DMS 273 (cell line): ENCODE data around the gene PTPRO.

ENCODE experiments used
- DNase-seq: peaks from one replicate; lab custom pipeline; 2025; ENCODE audit not compliant: unreplicated experiment; lab: John Stamatoyannopoulos, UW

The PTPRO gene

DNA sequence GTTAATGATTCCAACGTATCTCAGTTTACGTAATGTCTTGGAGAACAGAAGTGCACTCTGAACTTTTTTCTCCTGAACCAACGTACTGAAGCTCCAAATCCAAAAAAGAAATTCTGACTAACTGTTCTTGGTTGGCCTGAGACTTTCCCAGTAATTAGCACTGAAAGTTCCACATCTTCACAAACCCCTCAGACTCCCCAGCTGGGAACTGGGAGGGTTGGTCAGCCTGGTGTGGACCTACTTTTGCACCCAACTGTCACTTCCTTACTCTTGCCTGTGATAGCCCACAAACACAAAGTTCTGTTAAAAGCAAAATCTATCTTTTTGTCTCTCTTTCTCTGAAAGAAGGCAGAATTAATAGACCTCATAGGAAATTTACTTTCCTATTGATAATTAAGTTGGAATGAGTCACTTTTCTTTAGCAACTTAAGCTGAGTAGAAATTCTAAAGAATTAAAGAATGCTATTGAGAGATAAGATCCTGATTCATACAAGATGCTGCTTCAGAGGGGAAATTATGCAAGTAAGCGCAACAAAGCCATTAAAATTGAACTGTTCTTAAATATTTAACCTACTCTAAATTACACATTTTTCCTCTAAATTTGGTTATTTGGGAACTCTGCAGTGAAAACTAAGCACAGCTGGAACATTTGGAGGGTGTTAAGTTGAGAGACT is 311.8 kb downstream of the PTPRO start:
- no peak for DNase-seq

DNA sequence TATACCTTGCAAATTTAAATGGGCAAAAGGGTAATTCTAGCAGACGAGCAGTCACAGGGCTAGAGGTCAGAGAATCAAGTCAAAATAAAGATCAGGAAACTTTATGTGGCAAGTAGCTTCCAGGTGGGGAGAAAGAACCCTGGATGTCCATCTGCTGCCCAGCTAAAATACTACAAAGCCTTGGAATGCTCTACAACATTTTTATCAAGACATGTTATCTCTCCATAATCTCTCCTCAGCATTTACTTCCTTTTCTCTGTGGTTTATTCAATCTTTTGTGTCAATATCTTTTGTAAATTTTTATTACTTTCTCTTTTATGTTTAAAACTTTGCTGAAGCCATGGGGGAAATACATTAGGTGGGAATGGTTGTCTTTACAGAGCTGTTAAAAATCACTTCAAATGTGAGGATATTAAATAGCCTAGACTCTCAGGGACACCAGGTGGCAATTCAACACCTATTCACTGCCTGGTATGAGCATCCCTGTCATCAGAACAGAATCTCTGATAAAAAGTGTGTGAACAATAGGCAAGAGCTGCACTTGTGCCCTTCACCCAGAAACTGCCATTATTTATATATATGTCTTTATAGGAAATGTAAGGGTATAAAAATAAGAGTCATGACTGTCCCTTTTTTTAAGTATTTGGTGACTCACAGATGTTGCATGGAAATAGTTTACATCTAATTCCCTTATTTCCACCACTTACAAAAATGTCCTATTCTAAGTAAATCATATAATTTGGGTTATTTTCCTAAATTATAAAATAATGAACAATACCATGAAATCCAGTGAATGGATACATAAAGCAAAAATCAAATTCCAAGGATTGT is 314.0 kb downstream of the PTPRO start:
- no peak for DNase-seq

DNA sequence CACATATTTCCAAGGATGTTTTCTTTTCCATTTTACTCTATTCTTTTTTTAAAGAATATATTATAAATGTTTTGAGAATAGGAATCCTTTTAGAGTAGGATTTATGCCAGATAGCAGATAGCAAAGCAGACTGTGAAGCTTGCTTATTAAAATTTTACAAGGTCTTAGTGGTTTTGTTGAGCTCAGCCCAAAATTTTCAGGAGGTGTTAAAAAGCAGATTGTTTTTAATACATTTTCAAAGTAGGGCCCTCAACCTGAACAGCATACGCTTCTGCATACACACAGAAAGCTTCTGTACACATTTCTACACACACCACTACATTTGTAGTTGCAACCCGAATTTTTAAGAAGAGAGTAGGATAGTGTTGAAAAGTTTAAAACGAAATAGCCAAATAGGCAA is 315.9 kb downstream of the PTPRO start:
- no peak for DNase-seq

DNA sequence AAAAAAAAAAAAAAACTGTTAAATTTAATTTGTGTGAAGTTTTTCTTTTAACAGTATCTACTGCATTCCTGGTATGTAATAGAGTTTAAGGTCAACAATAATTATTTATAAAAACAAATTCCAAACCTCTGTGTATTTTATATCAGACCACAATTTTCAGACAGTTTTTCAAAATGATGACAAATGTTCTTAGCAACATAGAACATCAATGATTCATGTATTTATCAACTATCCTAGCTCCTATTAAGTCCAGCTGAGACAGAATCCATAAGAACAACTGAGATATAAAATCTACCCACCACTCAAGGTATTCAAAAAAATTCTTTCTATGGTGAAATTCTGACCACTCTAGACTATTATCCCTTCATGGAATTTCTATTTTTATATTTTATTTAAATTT is 322.4 kb downstream of the PTPRO start:
- no peak for DNase-seq

DNA sequence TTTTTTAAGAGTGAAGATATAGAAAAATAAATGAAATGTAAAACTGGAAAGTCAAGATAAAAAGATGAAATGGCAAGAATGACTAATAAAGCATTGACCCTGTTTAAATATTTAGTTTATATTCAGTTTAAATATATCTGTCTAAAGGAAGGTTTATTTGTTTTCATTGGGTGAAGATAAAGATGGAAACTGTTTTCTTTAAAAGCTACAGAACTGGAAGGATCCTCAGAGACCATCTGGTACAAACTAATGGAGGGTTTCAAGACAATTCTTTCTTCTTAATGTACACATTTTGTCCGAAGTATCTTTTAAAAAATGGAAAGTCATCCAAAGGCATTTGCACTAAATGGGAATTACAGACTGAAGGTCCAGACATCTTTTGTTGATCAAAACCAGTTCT is 324.3 kb downstream of the PTPRO start:
- DNase-seq, result no peak
